Measurements from ENCODE around the gene C3orf20. TPM values are rescaled to one million over a fixed set of nuclear protein-coding genes. Genes with fewer than 3 reads are reported as not detected.

Gene C3orf20
- total RNA-seq, 4 donors from 2014 or later: not detected

DNA sequence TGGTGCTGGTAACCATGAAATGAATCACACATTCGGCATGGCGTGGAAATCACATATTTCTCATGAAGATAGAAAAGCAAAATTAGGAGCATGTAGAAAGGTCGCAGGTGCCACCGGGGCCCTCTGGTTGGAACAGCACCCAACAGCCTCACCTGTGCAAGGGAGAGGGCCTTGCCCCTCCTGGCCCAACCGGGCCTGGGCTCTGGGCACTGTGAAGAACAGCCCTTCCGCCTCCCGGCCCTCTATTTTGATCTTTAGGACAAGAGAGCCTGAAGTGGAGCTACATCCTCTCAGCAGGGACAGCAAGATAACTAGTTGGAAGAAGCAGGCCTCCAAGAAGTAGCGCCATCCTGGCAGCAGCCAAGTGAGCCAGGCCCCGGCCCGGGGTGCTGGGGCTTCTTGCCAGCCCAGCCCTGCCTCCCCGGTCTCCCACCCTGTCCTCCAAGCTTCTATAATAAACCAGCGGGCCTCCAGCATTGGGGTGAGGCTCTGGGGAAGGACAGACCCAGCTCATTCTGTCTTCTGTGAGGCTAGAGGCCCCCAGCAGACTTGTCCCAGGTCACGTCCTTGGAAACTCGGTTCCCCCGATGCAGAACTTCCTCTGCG, 97.7 kb downstream of the C3orf20 start:
- no peak for DNase-seq
- Histone ChIP-seq H3K36me3 (no peaks in the 10 kb centered on the region), H3K27ac (no peak overlapping the region), H3K9me3 (no peaks in the 10 kb centered on the region), H3K27me3 (no peaks in the 10 kb centered on the region), H3K4me3 (no peak overlapping the region), H3K4me1 (no peaks in the 10 kb centered on the region)
- TF ChIP-seq POLR2A (IDR thresholded peaks at IDR 0.05): no peak
- TF ChIP-seq, protein P1, sequence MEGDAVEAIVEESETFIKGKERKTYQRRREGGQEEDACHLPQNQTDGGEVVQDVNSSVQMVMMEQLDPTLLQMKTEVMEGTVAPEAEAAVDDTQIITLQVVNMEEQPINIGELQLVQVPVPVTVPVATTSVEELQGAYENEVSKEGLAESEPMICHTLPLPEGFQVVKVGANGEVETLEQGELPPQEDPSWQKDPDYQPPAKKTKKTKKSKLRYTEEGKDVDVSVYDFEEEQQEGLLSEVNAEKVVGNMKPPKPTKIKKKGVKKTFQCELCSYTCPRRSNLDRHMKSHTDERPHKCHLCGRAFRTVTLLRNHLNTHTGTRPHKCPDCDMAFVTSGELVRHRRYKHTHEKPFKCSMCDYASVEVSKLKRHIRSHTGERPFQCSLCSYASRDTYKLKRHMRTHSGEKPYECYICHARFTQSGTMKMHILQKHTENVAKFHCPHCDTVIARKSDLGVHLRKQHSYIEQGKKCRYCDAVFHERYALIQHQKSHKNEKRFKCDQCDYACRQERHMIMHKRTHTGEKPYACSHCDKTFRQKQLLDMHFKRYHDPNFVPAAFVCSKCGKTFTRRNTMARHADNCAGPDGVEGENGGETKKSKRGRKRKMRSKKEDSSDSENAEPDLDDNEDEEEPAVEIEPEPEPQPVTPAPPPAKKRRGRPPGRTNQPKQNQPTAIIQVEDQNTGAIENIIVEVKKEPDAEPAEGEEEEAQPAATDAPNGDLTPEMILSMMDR (IDR thresholded peaks at IDR 0.05): no peak
- 81 to 88% methylated on average over 6 to 7 of the region's 16 CpGs for WGBS, 2 donors
- intact Hi-C loops (cut with DNase I): no loop called here

DNA sequence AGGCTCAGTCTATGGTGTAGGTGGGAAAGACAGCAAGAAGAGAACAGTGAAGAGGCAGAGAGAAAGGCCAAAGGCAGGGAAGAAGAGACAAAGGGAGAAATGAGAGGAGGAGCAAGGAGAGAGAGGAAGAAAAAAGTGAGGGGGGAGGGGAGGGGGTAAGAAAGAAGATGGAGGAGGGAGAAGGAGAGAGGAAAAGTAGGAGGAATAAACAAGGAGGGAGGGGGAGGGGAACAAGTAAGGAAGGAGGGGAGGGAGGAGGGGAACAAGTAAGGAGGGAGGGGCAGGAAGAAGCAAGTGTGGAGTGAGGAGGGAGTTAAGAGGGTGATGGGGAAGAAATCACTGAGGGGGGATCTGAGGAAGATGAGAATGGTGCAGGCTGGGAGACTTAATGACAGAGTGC, 98.3 kb downstream of the C3orf20 start:
- Histone ChIP-seq H3K4me1 (no peaks in the 10 kb centered on the region), H3K4me3 (no peak overlapping the region), H3K27me3 (no peaks in the 10 kb centered on the region), H3K27ac (no peak overlapping the region), H3K9me3 (peaks cover 0 to 3% (median 0%) of the 10 kb centered on the region in 3 donors), H3K36me3 (no peaks in the 10 kb centered on the region)
- intact Hi-C loops (cut with DNase I): no loop called here
- TF ChIP-seq, protein P1 (IDR thresholded peaks at IDR 0.05): no peak
- TF ChIP-seq POLR2A (IDR thresholded peaks at IDR 0.05): no peak
- DNase-seq: no peak

DNA sequence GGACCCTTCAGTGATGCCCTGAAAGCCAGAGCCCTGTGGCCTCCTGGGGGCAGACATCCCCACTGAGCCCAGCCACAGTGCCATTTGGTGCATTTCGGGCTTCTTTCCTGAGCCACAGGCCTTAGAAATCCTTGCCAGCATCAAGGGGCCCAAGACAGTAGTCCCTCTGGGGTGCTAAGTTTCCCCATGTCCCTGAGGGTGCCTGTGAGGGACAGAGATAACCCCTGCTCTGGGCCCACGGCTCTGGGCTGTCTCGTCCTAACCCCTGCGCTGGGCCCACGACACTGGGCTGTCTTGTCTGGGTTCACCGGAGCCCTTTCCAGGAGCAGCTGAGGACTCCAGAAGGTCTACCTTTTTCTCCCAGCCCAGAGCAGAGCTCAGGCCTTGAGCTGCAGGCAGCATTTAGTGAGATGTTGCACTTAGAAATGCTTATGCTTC, 98.8 kb downstream of the C3orf20 start:
- Histone ChIP-seq H3K9me3 (peaks cover 0 to 8% (median 0%) of the 10 kb centered on the region in 3 donors), H3K27ac (no peak overlapping the region), H3K4me3 (no peak overlapping the region), H3K36me3 (no peaks in the 10 kb centered on the region), H3K27me3 (no peaks in the 10 kb centered on the region), H3K4me1 (no peaks in the 10 kb centered on the region)
- intact Hi-C loops (cut with DNase I): no loop called here
- WGBS, 2 donors: 94 to 95% methylated on average over 3 to 4 of the region's 6 CpGs
- no peak for TF ChIP-seq POLR2A (IDR thresholded peaks at IDR 0.05)
- TF ChIP-seq, protein P1 (IDR thresholded peaks at IDR 0.05): no peak
- DNase-seq: no peak

DNA sequence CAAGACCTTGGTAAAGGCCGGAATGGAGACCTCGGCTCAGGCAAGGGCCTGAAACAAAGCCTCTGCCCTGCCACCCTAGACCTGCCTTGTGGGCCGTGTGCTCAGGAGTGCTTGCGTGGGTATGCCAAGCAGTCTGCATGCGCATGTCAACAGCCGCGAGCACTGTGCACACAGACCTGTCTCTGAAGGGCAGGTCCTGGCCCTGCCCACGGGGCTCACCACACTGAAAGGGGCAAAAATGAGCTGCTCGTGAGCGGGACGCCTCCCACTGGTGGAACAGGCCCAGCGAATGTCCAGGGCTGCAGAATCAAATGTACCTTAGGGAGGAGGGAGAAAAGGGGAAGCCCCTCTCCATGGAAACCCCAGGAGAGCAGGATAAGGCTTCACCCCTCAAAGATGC, 99.5 kb downstream of the C3orf20 start:
- Histone ChIP-seq H3K36me3 (no peaks in the 10 kb centered on the region), H3K4me3 (no peak overlapping the region), H3K9me3 (peaks cover 0 to 15% (median 0%) of the 10 kb centered on the region in 3 donors), H3K4me1 (no peaks in the 10 kb centered on the region), H3K27me3 (no peaks in the 10 kb centered on the region), H3K27ac (no peak overlapping the region)
- DNase-seq: no peak
- intact Hi-C loops (cut with DNase I): no loop called here
- TF ChIP-seq, protein P1 (IDR thresholded peaks at IDR 0.05): no peak
- no peak for TF ChIP-seq POLR2A (IDR thresholded peaks at IDR 0.05)
- WGBS, 2 donors: 84 to 88% methylated on average over 6 to 8 of the region's 12 CpGs

DNA sequence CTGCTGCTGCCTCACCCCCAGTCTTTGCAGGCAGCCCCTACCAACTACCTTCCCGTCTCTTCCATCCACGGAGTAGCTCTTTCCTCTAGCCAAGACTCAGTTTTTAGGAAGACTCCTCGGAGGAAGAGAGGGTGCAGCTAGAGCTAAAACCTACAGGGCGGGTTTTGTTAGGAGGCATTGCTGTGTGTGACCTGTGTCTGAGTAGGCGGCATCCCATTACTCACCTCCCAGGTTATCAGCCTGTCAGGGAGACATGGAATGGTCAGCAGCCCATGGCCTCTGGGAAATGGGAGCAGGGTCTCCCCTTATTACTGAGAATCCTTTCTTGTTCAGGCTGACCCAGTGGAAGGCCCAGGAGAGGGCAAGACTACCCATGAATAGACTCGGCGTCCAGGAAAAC, 100.1 kb downstream of the C3orf20 start:
- intact Hi-C loops (cut with DNase I): no loop called here
- H3K4me1 ChIP-seq: no peaks in the 10 kb centered on the region
- no peak overlapping the region for H3K27ac ChIP-seq
- no peak for DNase-seq
- no peak overlapping the region for H3K4me3 ChIP-seq
- no peaks in the 10 kb centered on the region for H3K27me3 ChIP-seq
- peaks cover 0 to 15% (median 0%) of the 10 kb centered on the region in 3 donors for H3K9me3 ChIP-seq
- no peaks in the 10 kb centered on the region for H3K36me3 ChIP-seq
- WGBS, 2 donors: 88 to 100% methylated on average over 2 to 5 of the region's 7 CpGs
- TF ChIP-seq, protein P1 (IDR thresholded peaks at IDR 0.05): no peak
- no peak for TF ChIP-seq POLR2A (IDR thresholded peaks at IDR 0.05)

Data from esophagus squamous epithelium (tissue), 5 donors.